Measurements from ENCODE around the gene FFAR3.
A peak's percentile ranks its signal among the peaks of the same experiment; 100 is the strongest.

Gene FFAR3

DNA sequence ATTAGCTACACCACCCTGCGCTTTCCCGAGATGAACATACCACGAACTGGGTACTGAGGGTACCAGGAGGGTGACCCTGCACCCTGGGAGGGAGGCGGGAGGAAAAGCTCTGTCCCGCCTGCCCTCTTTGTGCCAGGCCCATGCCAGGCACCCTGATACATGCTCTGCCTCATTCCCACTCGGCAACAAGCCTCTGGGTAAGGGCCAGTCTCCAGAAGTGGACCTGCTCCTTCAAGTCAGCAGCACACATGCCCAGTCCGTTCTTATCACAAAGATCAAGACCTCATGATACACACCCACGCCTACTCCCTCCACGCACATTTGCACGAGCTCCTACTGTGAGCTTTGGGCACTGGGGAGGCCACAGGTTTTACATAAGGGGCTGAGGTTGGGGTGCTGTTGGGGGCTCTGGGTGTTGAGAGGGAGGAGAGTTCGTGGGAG, 12.6 kb upstream of the FFAR3 start:
- H3K9ac ChIP-seq (ENCODE audit: insufficient read length) = no peak overlapping the region
- TF ChIP-seq FOXP2 (optimal IDR thresholded peaks at IDR 0.05; ENCODE audit: control extremely low read depth, extremely low read length, insufficient read depth) (no peak), POLR2AphosphoS5 (IDR thresholded peaks at IDR 0.05; ENCODE audit: borderline replicate concordance, low read depth, low read length) (no peak), EZH2 (IDR thresholded peaks at IDR 0.05) (no peak)
- H3K27ac ChIP-seq = no peak overlapping the region
- DNase-seq (ENCODE audit: low read depth, low spot score) = no peak
- no peaks in the 10 kb centered on the region for H3K9me3 ChIP-seq (ENCODE audit: low read depth, low read length)
- H3K36me3 ChIP-seq (ENCODE audit: insufficient read depth, low read length) = no peaks in the 10 kb centered on the region
- no peak overlapping the region for H3K4me3 ChIP-seq

DNA sequence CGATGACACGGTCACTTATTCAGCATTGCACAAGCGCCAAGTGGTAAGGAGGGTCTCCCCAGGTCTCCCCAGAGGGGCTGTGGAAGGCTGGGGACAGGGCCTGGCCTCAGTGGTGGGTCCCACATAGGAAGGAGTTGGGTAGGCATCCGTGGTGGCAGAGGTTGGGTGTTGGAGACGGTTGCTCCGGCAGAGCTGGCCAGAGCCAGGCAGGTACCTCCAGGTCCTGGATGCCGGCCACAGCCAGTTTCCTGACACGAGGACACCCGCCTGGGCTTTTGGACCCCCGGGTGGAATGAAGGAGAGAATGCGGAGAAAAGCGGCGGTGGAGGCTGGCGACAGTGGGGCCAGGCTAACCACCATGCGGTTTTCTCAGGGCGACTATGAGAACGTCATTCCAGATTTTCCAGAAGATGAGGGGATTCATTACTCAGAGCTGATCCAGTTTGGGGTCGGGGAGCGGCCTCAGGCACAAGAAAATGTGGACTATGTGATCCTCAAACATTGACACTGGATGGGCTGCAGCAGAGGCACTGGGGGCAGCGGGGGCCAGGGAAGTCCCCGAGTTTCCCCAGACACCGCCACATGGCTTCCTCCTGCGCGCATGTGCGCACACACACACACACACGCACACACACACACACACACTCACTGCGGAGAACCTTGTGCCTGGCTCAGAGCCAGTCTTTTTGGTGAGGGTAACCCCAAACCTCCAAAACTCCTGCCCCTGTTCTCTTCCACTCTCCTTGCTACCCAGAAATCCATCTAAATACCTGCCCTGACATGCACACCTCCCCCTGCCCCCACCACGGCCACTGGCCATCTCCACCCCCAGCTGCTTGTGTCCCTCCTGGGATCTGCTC, 11.8 kb upstream of the FFAR3 start:
- H3K9ac ChIP-seq (ENCODE audit: insufficient read length) = no peak overlapping the region
- DNase-seq (ENCODE audit: low read depth, low spot score) = no peak
- H3K9me3 ChIP-seq (ENCODE audit: low read depth, low read length) = no peaks in the 10 kb centered on the region
- H3K4me3 ChIP-seq = no peak overlapping the region
- TF ChIP-seq EZH2 (IDR thresholded peaks at IDR 0.05) (peak; percentile 2), FOXP2 (optimal IDR thresholded peaks at IDR 0.05; ENCODE audit: control extremely low read depth, extremely low read length, insufficient read depth) (no peak)
- no peak overlapping the region for H3K27ac ChIP-seq
- no peaks in the 10 kb centered on the region for H3K36me3 ChIP-seq (ENCODE audit: insufficient read depth, low read length)

DNA sequence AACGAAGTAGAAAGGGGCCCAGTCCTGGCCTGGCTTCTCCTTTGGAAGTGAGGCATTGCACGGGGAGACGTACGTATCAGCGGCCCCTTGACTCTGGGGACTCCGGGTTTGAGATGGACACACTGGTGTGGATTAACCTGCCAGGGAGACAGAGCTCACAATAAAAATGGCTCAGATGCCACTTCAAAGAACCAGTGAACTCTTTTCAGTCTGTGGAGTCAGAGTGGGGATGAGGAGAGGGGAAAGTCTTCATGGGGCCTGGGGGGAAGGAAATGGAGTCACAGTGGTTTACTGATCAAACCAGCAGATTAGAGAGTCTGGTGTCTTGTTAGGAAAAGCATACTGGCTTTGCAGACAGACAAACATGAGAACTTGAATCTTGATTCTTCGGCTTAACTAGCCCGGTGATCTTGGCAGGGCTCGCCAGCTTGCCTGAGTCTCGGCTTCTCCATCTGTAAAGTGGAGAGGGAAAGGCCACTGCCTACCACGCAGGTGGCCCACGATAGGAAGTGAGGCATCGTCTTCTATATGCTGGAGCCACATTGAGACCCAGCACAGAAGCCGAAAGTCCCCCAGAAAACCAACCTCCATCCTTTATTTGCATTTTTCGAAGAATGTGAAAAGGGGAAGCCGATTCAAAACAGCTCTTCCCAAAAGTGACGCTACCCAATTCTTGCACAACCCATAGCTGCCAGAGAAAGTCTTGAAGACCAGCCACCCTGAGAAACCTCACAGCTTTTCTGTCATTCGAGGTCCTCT, 10.9 kb upstream of the FFAR3 start, which contains the start of gene FFAR1:
TSS of gene FFAR1 (plus strand) at position 732 of the 759 bp plus-strand sequence. CDS start 3,650 bp downstream, outside the sequence.
- Histone ChIP-seq H3K9ac (ENCODE audit: insufficient read length) (no peak within 1 kb of the TSS), H3K36me3 (ENCODE audit: insufficient read depth, low read length) (no peaks in the 10 kb centered on the region), H3K27ac (no peak within 1 kb of the TSS)

DNA sequence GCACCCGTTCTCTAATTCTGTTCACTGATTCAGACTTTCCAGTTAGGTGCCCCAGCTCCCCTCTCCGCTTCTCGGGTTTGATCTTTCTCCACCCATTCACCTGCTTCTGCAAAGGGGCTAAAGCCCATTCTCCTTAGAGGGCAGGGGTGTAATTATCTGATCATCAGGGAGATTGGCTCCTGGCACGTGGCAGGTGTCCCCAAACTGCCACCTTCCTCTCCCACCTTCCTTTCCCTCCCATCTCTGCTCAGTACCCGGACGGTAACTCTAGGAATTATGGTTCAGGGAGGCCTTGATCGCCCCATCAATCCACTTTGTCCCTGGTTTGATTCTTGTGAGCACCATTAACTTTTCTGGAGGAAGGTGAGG, 10.3 kb upstream of the FFAR3 start:
- Histone ChIP-seq H3K36me3 (ENCODE audit: insufficient read depth, low read length) (no peaks in the 10 kb centered on the region), H3K9ac (ENCODE audit: insufficient read length) (no peak overlapping the region), H3K4me3 (no peak overlapping the region), H3K9me3 (ENCODE audit: low read depth, low read length) (no peaks in the 10 kb centered on the region), H3K27ac (no peak overlapping the region)
- TF ChIP-seq FOXP2 (optimal IDR thresholded peaks at IDR 0.05; ENCODE audit: control extremely low read depth, extremely low read length, insufficient read depth) (no peak), EZH2 (IDR thresholded peaks at IDR 0.05) (no peak), POLR2AphosphoS5 (IDR thresholded peaks at IDR 0.05; ENCODE audit: borderline replicate concordance, low read depth, low read length) (no peak)
- no peak for DNase-seq (ENCODE audit: low read depth, low spot score)

More for the DNA sequence above, 10.9 kb upstream of the FFAR3 start, which contains the start of gene FFAR1:
- no peak for DNase-seq (ENCODE audit: low read depth, low spot score)
- Histone ChIP-seq H3K9me3 (ENCODE audit: low read depth, low read length) (no peaks in the 10 kb centered on the region), H3K4me3 (no peak within 1 kb of the TSS)
- TF ChIP-seq POLR2AphosphoS5 (IDR thresholded peaks at IDR 0.05; ENCODE audit: borderline replicate concordance, low read depth, low read length) (no peak), EZH2 (IDR thresholded peaks at IDR 0.05) (no peak), FOXP2 (optimal IDR thresholded peaks at IDR 0.05; ENCODE audit: control extremely low read depth, extremely low read length, insufficient read depth) (no peak)

DNA sequence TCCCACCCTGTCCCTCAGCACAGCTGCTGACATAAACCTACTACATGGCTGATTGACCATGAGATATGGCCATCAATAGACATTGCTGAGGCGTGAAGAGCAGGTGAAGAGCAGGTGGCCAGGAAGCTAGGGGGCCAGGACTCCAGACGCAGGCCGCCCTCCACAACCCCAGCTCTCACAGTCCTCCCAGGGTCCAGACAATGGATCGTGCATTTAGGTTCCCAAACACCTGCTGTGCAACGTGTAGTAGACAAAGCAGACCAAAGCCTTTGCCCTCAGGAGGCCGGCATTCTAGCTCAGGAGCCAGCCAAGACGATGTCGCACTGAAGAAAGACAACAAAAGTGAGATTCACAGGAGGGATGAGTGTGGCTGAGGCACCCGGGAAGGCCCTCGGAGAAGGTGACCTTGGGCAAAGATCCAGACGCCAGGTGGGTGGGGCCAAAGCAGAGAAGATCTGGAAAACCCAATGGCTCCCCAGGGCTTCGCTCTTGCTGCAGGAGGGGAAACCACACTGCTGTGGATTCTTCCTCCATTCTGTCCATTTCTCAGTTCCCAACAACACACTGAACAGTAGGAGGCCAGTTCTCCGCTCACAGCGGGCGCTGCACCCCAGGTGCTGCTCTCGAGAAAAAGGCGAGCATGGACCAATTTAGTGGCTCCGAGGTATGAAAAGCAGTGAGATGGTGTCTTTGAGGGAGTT, 9.2 kb upstream of the FFAR3 start:
- TF ChIP-seq POLR2AphosphoS5 (IDR thresholded peaks at IDR 0.05; ENCODE audit: borderline replicate concordance, low read depth, low read length) (no peak), FOXP2 (optimal IDR thresholded peaks at IDR 0.05; ENCODE audit: control extremely low read depth, extremely low read length, insufficient read depth) (no peak), EZH2 (IDR thresholded peaks at IDR 0.05) (no peak)
- Histone ChIP-seq H3K27ac (no peak overlapping the region), H3K4me3 (no peak overlapping the region), H3K9ac (ENCODE audit: insufficient read length) (no peak overlapping the region), H3K9me3 (ENCODE audit: low read depth, low read length) (no peaks in the 10 kb centered on the region), H3K36me3 (ENCODE audit: insufficient read depth, low read length) (no peaks in the 10 kb centered on the region)
- DNase-seq (ENCODE audit: low read depth, low spot score) = no peak

DNA sequence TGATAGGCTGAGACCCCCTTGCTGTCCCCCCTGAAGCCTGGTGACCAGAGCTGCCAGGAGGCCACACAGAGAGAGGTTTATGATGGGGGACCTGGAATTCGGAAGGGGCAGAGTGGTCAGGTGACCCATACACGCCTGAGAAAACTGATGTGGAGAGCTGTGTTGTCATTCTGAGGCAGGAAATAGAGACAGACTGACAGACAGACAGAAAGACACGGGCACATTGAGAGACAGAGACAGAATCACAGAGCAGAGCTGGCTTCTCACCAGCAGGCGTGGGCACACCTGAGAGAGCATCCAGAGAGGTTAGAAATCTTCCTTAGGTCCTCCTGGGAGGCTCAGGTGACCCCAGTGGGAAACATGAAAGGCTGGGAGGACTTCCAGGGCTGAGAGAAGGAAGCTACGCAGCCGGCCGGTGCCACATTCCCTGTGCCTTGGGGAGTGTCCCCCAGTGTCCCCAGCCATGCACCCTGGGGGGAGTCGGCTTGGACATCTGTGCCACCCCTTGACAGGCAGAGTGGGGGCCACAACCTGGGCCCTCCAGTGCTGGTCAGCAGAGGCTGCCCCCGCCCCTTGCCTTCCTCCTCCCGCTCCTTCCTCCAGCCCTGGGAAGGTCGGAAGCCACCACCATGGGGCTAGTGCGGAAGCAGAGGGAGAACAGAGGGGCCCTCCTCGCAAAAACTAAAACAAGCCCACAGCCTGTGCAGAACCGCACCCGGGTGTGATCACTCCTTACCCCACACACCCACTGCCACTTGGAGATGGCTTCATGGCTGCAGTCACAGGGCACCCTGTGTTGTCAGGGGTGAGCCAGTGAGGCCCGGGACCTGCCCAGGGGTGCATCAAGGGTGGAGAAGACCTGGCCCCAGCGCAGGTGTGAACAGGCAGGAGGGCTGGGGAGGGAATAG, 8.4 kb upstream of the FFAR3 start:
- Histone ChIP-seq H3K4me3 (no peak overlapping the region), H3K9me3 (ENCODE audit: low read depth, low read length) (no peaks in the 10 kb centered on the region), H3K36me3 (ENCODE audit: insufficient read depth, low read length) (no peaks in the 10 kb centered on the region), H3K27ac (no peak overlapping the region), H3K9ac (ENCODE audit: insufficient read length) (no peak overlapping the region)
- TF ChIP-seq FOXP2 (optimal IDR thresholded peaks at IDR 0.05; ENCODE audit: control extremely low read depth, extremely low read length, insufficient read depth) (no peak), POLR2AphosphoS5 (IDR thresholded peaks at IDR 0.05; ENCODE audit: borderline replicate concordance, low read depth, low read length) (no peak), EZH2 (IDR thresholded peaks at IDR 0.05) (no peak)
- no peak for DNase-seq (ENCODE audit: low read depth, low spot score)

DNA sequence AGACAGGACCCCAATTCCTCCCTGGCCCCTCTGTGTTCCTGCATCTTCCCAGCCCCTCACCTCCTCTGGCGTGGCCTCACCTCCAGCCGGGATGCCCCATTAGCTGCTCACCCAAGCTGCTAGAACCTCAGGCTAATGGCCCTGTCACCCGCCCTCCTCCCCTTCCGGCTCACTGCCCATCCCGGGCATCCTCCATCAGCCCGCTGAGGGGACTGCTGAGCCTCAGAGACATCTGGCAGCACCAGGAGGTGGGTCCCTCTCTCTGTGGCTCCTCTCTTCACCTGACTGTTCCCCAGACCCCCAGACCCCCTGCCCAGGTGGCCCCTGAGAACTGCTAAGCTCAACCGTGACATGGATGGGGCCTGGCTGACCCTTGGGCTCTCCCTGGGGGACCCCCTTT, 7.7 kb upstream of the FFAR3 start:
- H3K9ac ChIP-seq (ENCODE audit: insufficient read length) = no peak overlapping the region
- no peaks in the 10 kb centered on the region for H3K9me3 ChIP-seq (ENCODE audit: low read depth, low read length)
- no peak for TF ChIP-seq EZH2 (IDR thresholded peaks at IDR 0.05)
- no peak for TF ChIP-seq FOXP2 (optimal IDR thresholded peaks at IDR 0.05; ENCODE audit: control extremely low read depth, extremely low read length, insufficient read depth)
- TF ChIP-seq POLR2AphosphoS5 (IDR thresholded peaks at IDR 0.05; ENCODE audit: borderline replicate concordance, low read depth, low read length) = no peak
- no peaks in the 10 kb centered on the region for H3K36me3 ChIP-seq (ENCODE audit: insufficient read depth, low read length)
- H3K27ac ChIP-seq = no peak overlapping the region
- no peak overlapping the region for H3K4me3 ChIP-seq
- DNase-seq (ENCODE audit: low read depth, low spot score) = no peak

Measured in SK-N-MC (cell line).